Esophagus muscularis mucosa (tissue), 4 donors: Measurements from ENCODE around the gene USP13. TPM values are rescaled to one million over a fixed set of nuclear protein-coding genes. Genes with fewer than 3 reads are reported as not detected.
A peak's percentile ranks its signal among the peaks of the same experiment; 100 is the strongest.

ENCODE experiments used
- DNase-seq: peaks from one replicate; pipeline ENCODE4 v3.0.0-alpha.2; 2017; ENCODE audit errors: extremely low spot score
- H3K27ac ChIP-seq, 4 donors: fragments of 200-600 bp; sonication (generic); replicated peaks in 1 of 4; 1 replicate in 3 of 4; 2 replicates in 1 of 4; pipeline ENCODE4 v1.5.1; 2016 to 2019; ENCODE audit warnings: mild to moderate bottlenecking in 1 of 4
- H3K27me3 ChIP-seq, 4 donors: fragments of 200-600 bp; sonication (generic); one replicate each; pipeline versions ENCODE4 v1.5.1 to v1.6.0; 2016 to 2019
- H3K36me3 ChIP-seq, 4 donors: fragments of 200-600 bp; sonication (generic); one replicate each; pipeline ENCODE4 v1.5.1; 2016 to 2019
- H3K4me1 ChIP-seq, 4 donors: fragments of 200-600 bp; sonication (generic); one replicate each; pipeline ENCODE4 v1.5.1; 2016 to 2019
- H3K4me3 ChIP-seq, 4 donors: fragments of 200-600 bp; sonication (generic); 1 replicate in 2 of 4; 2 replicates in 2 of 4; pipeline ENCODE4 v1.5.1; 2016 to 2019; ENCODE audit warnings: mild to moderate bottlenecking in 4 of 4, moderate library complexity in 1 of 4
- H3K9me3 ChIP-seq, 4 donors: fragments of 200-600 bp; sonication (generic); 1 replicate in 3 of 4; 2 replicates in 1 of 4; pipeline ENCODE4 v1.5.1; 2016 to 2019
- EP300 ChIP-seq: sonication (generic); formaldehyde crosslinking; IDR thresholded peaks from one replicate; pipeline ENCODE4 v1.6.1; 2017; ENCODE audit warnings: antibody characterized with exemption
- POLR2A ChIP-seq: fragments of 450-650 bp; IDR thresholded peaks from one replicate; pipeline ENCODE4 v1.6.1; 2017; ENCODE audit warnings: antibody characterized with exemption, moderate library complexity, mild to moderate bottlenecking, low read depth
- POLR2AphosphoS5 ChIP-seq, 2 donors: sonication (generic); formaldehyde crosslinking; IDR thresholded peaks; one replicate each; pipeline ENCODE4 v1.6.1; 2017; ENCODE audit warnings: antibody characterized with exemption in 2 of 2
- WGBS: methylation state at CpG from one replicate; pipeline ENCODE4 v1.1.5; 2018; 5-methylcytosine and 5-hydroxymethylcytosine counted together
- intact Hi-C: fragments of 100-400 bp; cut with DNase I; formaldehyde crosslinking; loops from one replicate; pipeline ENCODE4 v1.15.1; 2023
- total RNA-seq, 4 donors: library from RNA; depleted of rRNA; stranded (reverse); fragments of >200 nt; gene quantifications; one replicate each; pipeline versions ENCODE4 v1.1.0 to v1.2.1, GENCODE V29; 2016
- TF ChIP-seq, protein P1 (sequence below), 3 experiments: fragments of 200-600 bp in 2 of 3; fragments of 450-650 bp in 1 of 3; sonication (generic) in 2 of 3; IDR thresholded peaks; one replicate each; pipeline ENCODE4 v1.5.1; 2017 to 2019; ENCODE audit warnings: antibody characterized with exemption in 3 of 3, mild to moderate bottlenecking in 2 of 3, moderate library complexity in 1 of 3

Gene USP13
- total RNA-seq, 4 donors from 2014 or later, result 8.7 to 15.1 (median 11.9) TPM

DNA sequence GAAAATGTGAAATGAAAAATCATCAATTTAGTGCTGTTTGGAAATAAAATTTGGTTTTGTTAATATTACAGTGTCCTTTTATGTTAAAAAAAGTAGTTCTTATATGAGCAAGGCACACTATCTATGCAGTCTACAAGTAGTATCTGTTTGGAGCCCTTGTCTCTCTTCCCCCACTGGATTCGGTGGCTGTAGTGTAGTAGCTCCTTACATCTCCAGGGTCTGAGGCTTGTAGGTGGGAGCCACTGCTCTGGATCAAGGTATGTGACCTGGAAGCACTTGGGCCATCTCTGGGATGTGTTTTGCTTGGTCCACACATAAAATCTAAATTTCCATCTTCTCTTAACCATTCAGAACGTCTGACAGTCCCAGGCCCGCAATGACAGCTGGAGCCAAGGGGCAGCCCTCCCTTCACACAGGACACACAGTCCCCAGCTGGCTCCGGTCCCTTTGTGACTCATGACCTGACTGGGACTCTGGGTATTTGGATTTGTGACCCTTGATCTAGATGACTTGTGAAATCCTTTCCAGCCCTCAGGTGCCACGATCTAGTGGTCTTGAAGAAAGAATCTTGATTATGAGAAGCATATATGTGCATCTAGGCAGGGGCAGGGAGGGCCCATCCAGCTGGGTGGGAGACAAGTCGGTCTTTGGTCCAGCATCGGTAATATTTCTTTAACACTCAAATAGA lies 80.0 kb downstream of the USP13 start:
- Histone ChIP-seq H3K27me3 (no peaks in the 10 kb centered on the region), H3K36me3 (peaks cover 0 to 58% (median 20%) of the 10 kb centered on the region in 4 donors), H3K9me3 (no peaks in the 10 kb centered on the region), H3K4me3 (no peak overlapping the region), H3K4me1 (peaks cover 0 to 13% (median 0%) of the 10 kb centered on the region in 4 donors), H3K27ac (no peak overlapping the region)
- TF ChIP-seq, protein P1, sequence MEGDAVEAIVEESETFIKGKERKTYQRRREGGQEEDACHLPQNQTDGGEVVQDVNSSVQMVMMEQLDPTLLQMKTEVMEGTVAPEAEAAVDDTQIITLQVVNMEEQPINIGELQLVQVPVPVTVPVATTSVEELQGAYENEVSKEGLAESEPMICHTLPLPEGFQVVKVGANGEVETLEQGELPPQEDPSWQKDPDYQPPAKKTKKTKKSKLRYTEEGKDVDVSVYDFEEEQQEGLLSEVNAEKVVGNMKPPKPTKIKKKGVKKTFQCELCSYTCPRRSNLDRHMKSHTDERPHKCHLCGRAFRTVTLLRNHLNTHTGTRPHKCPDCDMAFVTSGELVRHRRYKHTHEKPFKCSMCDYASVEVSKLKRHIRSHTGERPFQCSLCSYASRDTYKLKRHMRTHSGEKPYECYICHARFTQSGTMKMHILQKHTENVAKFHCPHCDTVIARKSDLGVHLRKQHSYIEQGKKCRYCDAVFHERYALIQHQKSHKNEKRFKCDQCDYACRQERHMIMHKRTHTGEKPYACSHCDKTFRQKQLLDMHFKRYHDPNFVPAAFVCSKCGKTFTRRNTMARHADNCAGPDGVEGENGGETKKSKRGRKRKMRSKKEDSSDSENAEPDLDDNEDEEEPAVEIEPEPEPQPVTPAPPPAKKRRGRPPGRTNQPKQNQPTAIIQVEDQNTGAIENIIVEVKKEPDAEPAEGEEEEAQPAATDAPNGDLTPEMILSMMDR (IDR thresholded peaks at IDR 0.05), result no peak
- TF ChIP-seq POLR2AphosphoS5 (IDR thresholded peaks at IDR 0.05) (no peak), EP300 (no peak), POLR2A (no peak)
- 88% methylated on average over 7 of the region's 7 CpGs for WGBS
- intact Hi-C loops, result no loop called here
- DNase-seq, result peak; percentile 81

- 96% methylated on average over 5 of the region's 5 CpGs for WGBS
- no peak overlapping the region for H3K27ac ChIP-seq
- no peaks in the 10 kb centered on the region for H3K27me3 ChIP-seq
- intact Hi-C loops, result no loop called here
- H3K36me3 ChIP-seq, result peaks cover 0 to 65% (median 23%) of the 10 kb centered on the region in 4 donors
- no peak overlapping the region for H3K4me3 ChIP-seq
- TF ChIP-seq POLR2AphosphoS5 (IDR thresholded peaks at IDR 0.05), result no peak
- TF ChIP-seq, protein P1 (IDR thresholded peaks at IDR 0.05), result no peak
- no peak for TF ChIP-seq POLR2A
- H3K4me1 ChIP-seq, result peaks cover 0 to 13% (median 0%) of the 10 kb centered on the region in 4 donors
- no peaks in the 10 kb centered on the region for H3K9me3 ChIP-seq
- DNase-seq, result peak; percentile 79
Observed at GRCh38 chr3:179733797-179734196, 81.0 kb downstream of the USP13 start.

DNA sequence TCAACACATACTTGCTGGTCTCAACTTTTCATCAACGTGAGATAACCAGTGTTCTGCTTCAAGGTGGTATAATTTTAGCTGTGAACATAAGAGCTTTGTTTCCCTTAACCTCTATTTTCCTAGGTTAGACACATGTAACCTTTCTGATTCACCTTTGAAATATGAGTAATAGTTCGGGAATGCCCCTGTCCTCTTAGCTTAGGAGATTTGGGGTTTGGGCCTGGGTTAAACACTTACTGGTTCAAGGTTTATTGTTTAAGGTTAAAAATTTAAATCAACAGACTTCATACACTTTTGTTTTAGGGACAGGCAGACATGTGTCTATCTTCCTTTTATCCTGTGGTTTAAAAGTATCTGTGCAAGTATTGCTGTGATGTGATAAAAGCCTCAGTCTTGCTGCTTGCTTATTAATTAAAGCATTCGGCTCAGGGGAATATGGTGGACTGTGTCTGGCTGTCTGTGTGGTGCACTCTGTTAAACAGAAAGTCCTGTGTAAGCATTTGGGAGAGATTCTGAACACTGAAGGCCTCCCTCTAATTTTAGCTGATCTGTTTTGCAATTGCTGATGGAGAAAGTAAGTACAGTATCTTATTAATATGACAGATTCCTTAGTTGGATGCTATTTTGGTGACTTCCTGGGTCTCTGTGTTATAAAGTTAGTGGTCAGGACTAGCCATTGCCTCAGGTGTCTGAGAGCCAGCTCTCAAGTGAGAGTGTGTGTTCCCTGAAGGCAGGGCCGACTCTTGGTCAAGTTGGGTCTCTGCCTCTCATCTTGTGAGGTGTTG lies 81.8 kb downstream of the USP13 start:
- intact Hi-C loops, result no loop called here
- no peak for TF ChIP-seq EP300
- TF ChIP-seq, protein P1 (IDR thresholded peaks at IDR 0.05), result no peak
- TF ChIP-seq POLR2AphosphoS5 (IDR thresholded peaks at IDR 0.05), result no peak
- no peak for TF ChIP-seq POLR2A
- Histone ChIP-seq H3K27ac (no peak overlapping the region), H3K36me3 (peaks cover 0 to 71% (median 26%) of the 10 kb centered on the region in 4 donors), H3K4me3 (no peak overlapping the region), H3K27me3 (no peaks in the 10 kb centered on the region), H3K9me3 (no peaks in the 10 kb centered on the region), H3K4me1 (peaks cover 0 to 13% (median 0%) of the 10 kb centered on the region in 4 donors)
- WGBS, result 90% methylated on average over 4 of the region's 4 CpGs
- peak; percentile 79 for DNase-seq

DNA sequence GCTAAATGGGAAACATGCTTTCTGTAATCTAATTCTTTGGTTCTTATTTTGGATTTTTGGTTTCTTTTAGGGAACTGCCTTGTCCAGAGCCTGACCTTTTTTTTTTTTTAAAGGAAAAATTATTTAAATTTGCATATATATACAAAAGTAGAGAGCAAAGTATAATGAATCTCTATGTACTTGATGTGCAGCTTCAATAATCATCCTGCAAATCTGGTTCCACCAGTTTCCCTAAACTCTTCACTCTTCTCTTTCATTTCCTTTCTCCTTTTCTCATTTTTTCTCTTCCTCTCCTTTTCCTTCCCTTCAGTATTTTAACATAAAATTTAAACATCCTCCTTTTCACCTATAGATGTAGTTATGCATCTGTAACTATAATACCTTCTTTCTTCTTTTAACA lies 82.5 kb downstream of the USP13 start:
- DNase-seq, result no peak
- Histone ChIP-seq H3K27me3 (no peaks in the 10 kb centered on the region), H3K36me3 (peaks cover 0 to 74% (median 27%) of the 10 kb centered on the region in 4 donors), H3K4me3 (no peak overlapping the region), H3K27ac (no peak overlapping the region), H3K4me1 (peaks cover 0 to 13% (median 0%) of the 10 kb centered on the region in 4 donors), H3K9me3 (no peaks in the 10 kb centered on the region)
- TF ChIP-seq EP300 (no peak), POLR2AphosphoS5 (IDR thresholded peaks at IDR 0.05) (no peak), POLR2A (no peak)
- TF ChIP-seq, protein P1 (IDR thresholded peaks at IDR 0.05), result no peak
- intact Hi-C loops, result no loop called here
